WTC11 (cell line): ENCODE results near the gene INTU.

Source experiments
- ATF6 ChIP-seq: sonication (generic); formaldehyde crosslinking; IDR thresholded peaks from 2 replicates; pipeline ENCODE4 v1.8.1; 2023; ENCODE audit warnings: mild to moderate bottlenecking, missing genetic modification reagents
- FOXP1 ChIP-seq: sonication (generic); formaldehyde crosslinking; IDR thresholded peaks from 2 replicates; pipeline ENCODE4 v1.8.0; 2022; ENCODE audit warnings: missing genetic modification reagents, mild to moderate bottlenecking, moderate library complexity, borderline replicate concordance
- KAT7 ChIP-seq: sonication (generic); formaldehyde crosslinking; IDR thresholded peaks from 2 replicates; pipeline ENCODE4 v1.8.1; 2023; ENCODE audit warnings: missing genetic modification reagents, mild to moderate bottlenecking, borderline replicate concordance
- SP1 ChIP-seq: sonication (generic); formaldehyde crosslinking; conservative IDR thresholded peaks from 2 replicates; pipeline ENCODE4 v1.8.1; 2022; ENCODE audit warnings: missing genetic modification reagents
- USF1 ChIP-seq: sonication (generic); formaldehyde crosslinking; IDR thresholded peaks from 2 replicates; pipeline ENCODE4 v1.8.0; 2022; ENCODE audit warnings: mild to moderate bottlenecking, missing genetic modification reagents
- TF ChIP-seq, protein P1 (sequence below): fragments of 200-600 bp; IDR thresholded peaks from 2 replicates; pipeline ENCODE4 v1.8.0; 2022; ENCODE audit warnings: antibody characterized with exemption
- TF ChIP-seq, protein P2 (sequence below): sonication (generic); formaldehyde crosslinking; IDR thresholded peaks from 2 replicates; pipeline ENCODE4 v1.8.1; 2022; ENCODE audit warnings: mild to moderate bottlenecking, moderate library complexity, missing genetic modification reagents

DNA sequence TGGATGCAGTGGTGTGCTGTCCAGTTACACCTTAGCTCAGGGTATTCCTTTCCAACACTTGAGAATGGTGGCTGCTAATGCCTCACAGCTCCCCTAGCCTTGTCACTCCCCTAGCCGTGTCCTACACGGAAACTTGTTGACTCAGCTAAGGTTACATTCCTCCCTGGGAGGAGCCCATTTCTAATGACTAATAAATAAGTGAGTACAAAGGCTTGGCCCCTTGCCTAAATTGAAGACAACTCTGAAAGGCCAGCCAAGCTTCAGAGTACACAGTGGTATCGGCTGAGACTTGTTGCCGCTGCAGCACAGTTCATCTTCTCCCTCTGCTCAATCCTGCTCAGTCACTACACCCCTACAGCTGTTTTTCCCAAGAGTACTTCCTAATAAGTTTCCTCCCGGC lies 76.2 kb downstream of the INTU start:
- no peak for TF ChIP-seq USF1 (CRISPR knock-in tag)
- TF ChIP-seq SP1 (CRISPR knock-in tag) = no peak
- TF ChIP-seq KAT7 (CRISPR knock-in tag) = no peak
- TF ChIP-seq ATF6 (CRISPR knock-in tag) = no peak
- TF ChIP-seq FOXP1 (CRISPR knock-in tag) = no peak
- TF ChIP-seq, protein P1, sequence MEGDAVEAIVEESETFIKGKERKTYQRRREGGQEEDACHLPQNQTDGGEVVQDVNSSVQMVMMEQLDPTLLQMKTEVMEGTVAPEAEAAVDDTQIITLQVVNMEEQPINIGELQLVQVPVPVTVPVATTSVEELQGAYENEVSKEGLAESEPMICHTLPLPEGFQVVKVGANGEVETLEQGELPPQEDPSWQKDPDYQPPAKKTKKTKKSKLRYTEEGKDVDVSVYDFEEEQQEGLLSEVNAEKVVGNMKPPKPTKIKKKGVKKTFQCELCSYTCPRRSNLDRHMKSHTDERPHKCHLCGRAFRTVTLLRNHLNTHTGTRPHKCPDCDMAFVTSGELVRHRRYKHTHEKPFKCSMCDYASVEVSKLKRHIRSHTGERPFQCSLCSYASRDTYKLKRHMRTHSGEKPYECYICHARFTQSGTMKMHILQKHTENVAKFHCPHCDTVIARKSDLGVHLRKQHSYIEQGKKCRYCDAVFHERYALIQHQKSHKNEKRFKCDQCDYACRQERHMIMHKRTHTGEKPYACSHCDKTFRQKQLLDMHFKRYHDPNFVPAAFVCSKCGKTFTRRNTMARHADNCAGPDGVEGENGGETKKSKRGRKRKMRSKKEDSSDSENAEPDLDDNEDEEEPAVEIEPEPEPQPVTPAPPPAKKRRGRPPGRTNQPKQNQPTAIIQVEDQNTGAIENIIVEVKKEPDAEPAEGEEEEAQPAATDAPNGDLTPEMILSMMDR = no peak
- TF ChIP-seq, protein P2, sequence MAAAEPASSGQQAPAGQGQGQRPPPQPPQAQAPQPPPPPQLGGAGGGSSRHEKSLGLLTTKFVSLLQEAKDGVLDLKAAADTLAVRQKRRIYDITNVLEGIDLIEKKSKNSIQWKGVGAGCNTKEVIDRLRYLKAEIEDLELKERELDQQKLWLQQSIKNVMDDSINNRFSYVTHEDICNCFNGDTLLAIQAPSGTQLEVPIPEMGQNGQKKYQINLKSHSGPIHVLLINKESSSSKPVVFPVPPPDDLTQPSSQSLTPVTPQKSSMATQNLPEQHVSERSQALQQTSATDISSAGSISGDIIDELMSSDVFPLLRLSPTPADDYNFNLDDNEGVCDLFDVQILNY (CRISPR knock-in tag) = no peak
